HG03097 (cell line): Measurements from ENCODE around the gene RPS21.

Experiments used
- ATAC-seq: cut with Tn5 transposase; IDR thresholded peaks from one replicate; pipeline ENCODE4 v1.9.1; 2021; ENCODE audit not compliant: unreplicated experiment, low FRiP score

Gene RPS21

DNA sequence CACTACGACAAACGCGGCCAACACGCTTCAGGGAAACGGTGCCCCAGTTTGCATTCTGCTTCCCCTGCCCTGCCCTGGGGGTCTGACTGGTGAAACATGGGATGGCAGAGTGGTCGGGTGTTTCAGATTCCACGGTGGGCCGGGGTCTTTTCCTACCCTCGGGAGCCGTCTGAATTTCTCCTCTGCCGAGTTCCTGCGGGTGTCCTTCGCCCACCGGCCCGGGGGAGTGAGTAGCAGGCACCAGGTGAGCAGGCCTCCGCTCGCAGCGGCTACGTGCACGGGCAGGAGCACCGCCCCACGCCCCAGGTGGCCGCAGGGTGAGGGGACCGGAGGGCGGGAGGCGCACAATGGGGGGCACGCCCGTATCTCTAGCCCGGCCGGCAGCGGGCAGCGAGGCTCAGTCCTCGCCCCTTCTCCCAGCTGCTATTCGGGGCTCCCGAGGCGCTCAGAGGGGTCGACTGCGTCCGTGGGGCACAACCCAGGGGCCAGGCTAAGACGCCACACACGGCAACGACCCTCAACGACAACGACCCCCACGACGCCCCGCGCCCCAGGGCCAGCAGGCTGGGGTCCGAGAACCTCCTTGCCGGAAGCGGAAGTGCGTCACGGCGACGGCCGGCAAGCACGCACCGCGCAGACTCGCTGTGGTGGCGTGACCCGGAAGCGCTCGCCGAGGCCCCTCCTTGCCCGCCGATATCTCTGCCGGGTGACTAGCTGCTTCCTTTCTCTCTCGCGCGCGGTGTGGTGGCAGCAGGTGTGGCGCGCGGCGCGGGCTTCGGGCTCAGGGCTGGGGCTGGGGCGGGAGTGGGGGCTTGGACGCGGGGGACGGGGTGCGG is at the start of gene RPS21:
Gene RPS21, plus strand, starts transcription at position 721 of the 836 bp plus-strand sequence. CDS start 236 bp downstream, outside the sequence.
- ATAC-seq, result peak; percentile 71

DNA sequence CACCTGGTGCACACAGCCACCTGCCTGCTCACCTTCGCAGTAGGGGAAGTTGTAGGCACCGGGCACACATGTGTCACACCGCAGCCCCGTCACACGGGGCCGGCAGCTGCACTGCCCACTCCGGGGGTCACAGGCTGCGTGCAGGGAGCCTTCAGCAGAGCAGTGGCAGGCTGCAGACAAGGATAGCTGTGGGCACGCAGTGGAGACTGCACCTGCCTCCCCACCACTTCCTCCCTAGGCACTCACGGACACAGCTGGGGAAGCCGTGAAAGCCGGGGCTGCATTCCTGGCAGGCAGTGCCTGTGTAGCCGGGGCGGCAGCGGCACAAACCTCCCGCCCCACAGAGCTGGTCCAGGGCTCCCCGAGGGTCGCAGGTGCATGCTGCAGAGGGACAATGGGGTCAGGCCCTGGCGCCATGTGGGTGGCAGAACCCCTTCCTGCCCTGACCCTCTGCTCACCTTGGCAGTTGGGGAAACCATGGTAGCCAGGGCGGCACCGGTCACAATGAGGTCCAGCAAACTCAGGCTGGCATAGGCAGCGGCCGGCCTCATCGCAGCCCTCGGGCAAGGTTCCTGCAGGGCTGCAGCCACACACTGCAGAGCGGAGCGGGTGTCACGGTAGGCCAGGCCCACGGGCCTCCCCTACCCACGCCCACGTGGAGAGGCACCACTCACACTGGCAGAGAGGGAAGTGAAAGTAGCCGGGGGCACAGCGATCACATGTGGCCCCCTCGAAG is 49.2 kb upstream of the RPS21 start:
- peak; percentile 43 for ATAC-seq

DNA sequence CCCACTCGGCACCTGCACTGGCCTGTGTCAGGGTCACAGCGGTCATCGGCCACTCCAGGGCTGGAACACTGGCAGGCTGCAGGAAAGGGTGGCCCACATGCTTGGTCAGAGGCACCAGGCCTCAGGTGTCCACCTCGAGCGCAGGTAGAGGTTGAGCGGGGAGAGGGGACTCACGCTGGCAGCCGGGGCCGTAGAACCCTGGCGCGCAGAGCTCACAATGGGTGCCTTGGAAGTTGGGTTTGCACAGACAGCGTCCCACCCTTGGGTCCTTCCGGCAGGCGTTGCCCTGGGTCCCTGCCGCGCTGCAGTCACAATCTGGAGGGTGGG is 48.6 kb upstream of the RPS21 start:
- ATAC-seq, result no peak

DNA sequence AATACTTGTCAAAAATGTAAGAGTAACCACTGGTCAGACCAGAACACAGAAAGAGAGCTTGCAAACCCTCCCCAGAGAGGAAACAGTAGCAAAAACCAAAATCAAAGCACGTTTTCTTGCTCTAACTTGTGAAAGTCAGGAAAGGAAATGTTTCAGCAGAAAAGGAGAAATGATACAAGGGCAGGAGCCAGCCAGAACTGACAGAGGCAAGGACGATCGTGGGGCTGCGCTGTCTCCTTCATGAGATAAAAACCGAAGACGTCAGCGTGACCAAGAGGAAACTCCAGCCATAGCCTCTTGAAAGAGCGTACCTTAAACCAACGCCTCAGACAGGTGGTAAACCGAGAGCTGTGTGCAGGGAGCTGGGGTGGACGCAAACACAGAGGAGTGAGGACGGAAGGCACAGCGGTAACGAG is 47.2 kb upstream of the RPS21 start:
- peak; percentile 66 for ATAC-seq

DNA sequence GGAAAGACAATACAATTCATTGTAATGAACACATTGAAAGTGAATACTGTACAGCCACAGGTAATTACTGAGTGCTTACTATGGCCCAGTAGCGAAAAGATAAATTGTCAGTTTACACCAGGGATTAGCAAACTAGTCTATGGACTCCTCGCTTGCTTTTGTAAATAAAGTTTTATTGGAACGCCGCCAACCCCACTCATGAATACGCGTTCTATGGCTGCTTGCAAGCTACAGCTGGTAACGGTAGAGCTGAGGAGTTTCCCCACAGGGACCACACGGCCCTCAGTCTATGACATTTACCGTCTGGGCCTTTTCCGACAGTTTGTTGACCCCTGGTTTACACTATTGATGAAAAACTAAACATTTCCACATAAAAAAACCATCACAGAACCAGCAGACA is 44.0 kb upstream of the RPS21 start:
- ATAC-seq, result no peak

DNA sequence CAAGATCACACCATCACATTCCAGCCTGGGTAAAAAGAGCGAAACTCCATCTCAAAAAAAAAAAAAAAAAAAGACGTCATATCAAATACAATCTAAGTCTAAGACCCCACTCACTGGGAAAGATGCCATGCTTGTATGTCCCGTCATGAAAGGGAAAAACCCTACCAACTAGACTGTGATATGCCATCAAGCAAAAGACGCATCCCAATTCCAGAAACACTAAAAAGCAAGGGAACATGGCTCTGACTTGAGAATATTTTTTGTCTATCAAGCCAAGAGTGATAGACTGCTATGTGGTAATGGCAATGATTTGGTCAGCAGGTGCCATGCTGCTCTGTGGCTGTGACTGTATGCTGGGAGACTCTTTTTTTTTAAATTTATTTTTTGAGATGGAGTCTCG is 42.8 kb upstream of the RPS21 start:
- no peak for ATAC-seq

DNA sequence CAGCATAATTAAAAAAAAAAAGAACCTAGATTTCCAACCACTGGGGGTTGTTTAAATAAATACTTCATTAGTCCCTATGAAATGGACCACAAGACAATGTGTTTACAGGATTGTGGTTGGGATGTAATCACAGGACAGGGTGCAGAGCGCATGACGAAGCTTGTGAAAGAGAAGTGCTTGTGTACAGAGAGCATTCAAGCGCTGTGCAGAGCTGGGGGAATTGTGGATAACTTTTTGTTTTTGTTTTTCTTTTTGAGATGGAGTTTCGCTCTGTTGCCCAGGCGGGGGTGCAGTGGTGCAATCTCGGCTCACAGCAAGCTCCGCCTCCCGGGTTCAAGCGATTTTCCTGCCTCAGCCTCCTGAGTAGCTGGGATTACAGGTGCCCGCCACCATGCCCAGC is 42.1 kb upstream of the RPS21 start:
- ATAC-seq, result no peak

DNA sequence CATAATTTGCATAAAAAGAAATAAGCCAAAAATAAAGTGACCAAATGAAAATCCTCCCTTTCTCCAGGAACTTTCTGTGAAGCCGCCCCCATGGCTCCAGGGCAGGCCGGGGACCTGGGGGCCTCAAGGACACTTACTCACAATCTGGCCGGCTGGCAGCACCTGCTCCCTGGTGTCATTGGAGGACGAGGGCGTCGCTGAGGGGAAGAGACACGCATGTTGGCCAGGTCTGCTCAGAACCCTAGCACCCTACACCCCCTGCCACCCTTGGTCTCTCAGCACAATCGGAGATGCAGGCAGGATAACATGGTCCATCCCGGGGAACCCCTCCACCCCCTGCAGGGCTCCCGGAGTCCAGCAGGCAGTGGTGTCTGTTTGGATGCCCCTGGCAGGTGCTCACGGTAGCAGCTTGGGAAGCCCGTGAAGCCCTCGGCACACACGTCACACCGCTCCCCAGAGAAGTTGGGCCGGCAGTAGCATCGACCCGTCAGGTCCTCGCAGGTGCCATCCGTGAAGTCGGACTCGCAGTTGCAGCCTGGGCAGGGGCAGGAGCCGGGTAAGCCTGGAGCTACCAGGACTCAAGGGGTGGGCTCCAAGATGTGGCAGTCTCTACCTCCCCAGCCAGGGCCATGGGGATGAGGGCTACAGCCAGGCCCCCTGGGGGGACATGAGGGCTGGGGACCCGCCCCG is 41.1 kb upstream of the RPS21 start:
- ATAC-seq, result no peak

DNA sequence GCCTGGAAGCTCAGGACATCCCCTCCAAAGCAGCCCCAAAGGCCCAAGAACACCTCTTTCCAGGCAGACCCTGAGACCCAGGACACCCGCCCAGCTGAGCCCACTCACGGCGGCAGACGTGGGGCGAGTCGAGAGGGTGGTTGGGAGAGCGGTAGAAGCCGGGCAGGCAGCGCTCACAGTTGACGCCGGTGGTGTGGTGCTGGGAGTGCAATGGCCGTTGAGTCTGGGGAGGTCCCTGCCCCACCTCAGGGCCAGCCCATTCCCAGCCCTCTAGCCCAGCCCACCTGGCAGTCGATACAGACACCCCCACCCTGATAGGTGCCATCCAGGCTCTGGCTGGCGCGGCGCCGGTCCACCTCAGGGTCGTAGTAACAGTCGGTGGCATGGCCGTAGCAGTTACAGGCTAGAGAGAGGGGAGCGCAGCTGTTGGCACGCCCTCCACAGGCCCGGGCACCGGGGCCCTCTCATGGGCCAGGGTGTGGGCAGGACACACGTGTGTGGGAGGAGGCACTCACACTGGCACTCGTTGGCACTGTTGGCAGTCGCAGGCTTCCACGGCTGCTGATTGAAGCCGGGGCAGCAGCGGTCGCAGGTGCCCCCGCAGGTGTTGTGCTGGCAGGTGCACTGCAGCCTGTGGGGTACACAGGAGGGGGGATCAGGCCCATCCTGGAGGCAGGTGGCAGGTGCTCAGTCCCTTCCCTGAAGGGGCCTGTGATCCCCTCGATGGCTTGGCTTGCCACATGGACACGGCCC is 40.3 kb upstream of the RPS21 start:
- ATAC-seq, result no peak

DNA sequence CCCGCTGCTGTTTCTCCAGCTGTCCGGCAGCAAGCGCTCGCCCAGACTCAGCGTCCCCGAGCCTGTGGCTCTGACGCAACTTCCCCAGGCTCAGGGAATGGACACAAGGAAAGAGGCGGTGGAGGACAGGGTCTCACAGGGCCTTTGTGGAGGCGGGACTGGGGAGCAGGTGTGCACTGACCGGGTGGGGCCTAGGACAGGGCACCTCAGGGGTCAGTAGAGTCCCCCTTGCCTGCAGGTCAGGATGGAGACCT is 39.8 kb upstream of the RPS21 start:
- ATAC-seq, result no peak

DNA sequence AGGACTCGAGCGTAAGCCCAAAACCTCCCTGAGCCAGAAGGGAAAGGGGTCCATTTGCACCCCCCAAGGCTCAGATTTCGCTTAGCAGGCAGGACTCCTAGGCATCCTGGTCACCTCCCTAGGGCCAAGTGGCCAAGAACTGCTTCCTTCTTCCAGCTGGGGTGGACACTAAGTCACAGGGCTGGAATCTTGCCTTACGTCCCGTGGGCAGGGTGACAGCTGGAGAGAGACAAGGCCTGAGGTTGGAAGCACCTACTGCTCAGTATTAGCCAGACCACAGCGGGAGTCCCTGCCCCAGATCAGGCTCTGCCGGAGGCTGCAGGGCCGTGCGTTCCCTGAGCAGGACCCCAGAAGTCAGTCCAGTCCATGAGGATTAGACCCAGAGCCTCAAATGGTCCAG is 39.5 kb upstream of the RPS21 start:
- no peak for ATAC-seq

DNA sequence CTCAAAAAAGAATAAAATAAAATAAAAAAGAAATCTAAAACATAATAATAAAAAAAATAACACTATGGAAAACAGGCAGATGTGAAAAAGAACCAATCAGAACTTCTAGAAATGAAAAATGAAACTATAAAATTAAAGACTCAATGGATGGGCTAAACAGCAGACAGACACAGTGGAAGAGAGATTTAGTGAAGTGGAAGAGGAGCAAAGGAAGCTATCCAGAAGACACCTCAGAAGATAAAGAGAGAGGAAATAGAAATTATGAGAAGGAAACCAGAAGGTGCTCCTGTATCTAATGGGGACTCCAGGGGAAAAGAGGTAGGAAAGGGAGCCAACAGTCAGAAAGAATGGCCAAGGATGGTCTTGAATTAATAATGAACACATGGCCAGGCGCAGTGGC is 38.3 kb upstream of the RPS21 start:
- ATAC-seq, result no peak

DNA sequence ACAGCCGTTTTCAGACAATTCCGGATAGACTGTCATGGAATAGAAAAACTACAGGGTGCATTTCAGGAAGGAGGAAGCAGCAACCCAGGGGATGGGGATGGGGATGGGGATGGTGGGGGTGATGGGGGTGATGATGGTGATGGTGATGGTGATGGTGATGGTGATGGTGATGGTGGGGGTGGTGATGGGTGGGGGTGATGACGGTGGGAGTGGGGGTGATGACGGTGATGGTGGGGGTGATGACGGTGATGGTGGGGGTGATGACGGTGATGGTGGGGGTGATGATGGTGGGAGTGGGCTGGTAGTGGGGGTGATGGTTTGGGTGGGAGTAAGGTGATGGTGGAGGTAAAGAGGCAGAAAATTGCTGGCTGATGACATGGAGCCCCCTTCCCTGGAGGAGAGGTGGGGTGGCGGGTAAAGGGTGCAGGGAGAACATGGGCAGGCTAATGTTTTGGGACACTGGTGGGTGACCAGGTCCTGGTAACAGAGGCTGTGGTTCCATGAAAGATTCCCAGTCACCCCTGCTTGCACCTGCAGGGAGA is 37.3 kb upstream of the RPS21 start:
- no peak for ATAC-seq

DNA sequence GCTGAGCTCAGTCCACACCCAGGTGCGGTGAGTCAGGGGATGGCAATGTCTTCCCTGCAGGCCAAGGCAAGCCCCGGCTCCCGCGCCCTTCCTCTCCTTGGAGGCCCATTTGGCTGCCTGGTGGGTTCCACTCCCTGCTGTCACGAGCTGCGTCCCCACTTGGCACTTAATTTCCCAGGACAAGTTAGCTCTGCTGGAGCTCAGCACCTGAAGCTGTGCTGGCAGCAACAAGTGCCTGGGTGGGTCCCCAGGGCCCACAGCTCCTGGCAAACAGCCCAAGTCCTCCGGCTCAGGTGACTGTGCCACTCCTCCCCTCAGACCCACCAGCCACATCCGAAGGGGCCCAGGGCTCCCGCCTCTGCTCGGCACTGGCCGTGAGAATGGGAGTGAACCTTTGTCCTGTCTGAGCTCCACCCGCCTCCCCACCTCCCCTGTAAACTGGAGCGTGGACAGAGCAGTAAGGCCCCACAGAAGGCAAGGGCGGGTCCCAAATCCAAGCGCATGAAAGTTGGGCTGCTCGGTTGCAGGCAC is 36.7 kb upstream of the RPS21 start:
- ATAC-seq, result no peak

DNA sequence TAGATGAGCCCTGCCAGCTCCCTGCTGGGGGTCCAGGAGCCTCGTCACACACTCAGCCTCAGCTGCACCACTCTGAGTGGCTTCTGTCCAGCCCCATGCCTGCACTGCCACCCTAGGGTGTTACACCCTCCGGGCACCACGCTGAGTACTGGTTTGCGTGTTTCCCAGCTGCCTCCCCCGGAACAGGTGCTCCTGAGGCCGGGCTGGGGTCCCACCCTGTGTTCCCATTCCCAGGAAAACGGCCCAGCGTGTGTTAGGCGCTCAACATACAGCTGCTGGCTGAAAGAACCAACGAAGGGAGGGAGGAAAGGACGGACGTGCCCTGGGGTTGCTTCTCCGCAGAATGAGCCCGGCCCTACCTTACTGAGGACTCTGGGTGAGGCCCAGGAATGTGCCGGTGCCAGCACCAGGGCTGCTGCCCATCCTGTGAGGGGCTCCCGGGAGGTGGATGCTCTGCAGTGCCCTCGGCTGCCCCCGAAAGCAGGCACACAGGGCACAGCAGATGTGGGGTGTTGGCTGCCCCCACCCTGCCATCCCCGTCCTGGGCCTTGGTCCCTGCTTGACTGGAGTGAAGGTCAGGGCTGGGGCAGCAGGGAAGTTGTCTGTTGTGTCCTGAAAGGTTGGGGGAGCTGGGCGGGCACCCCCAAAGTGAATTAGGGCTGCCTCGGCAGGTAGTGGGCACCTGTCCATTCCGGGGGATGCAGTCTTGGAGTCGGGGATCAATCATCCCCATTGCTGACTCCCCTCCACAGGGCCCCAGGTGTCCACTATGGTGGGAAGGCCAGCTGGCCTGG is 36.1 kb upstream of the RPS21 start:
- no peak for ATAC-seq

DNA sequence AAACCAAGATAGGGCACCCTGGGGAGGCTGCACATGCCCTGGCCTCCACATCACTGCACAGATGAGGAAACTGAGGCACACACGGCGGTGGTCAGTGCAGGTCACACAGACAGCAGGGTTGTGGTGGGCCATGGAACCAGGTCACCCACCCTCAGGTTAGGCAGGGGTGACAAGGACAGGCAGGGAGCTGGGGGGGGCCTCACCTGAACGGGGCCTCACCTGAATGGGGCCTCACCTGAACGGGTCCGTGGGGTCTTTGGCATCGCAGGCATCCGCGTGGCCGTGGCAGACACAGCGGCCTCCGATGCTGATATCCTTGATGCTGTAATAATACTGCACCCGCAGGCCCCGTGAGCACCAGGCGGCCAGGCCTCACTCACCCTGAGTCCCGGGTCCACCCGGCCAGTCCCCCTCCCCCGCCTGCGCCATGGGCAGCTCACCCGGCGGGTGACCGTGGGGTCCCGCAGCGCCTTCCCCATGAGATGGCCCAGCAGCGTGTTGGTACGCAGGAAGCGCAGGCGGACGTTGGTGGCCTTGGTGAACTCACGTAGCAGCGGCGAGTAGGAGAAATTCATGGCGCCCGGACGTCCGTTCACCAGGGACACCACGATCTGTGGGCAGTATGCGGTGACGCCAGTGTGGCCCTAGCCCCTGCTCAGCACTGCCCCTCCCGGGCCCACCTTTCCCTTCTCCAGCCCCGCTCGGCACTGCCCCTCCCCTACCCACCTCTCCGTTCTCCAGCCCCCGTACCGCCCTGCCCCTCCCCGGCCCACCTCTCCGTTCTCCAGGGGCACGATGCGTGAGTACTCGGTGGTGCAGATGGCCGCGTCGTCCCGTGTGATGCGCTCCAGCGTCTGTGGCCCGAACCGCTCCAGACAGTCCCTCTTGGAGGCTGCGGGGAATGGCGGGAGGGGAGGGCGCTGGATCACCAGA is 35.2 kb upstream of the RPS21 start:
- no peak for ATAC-seq

DNA sequence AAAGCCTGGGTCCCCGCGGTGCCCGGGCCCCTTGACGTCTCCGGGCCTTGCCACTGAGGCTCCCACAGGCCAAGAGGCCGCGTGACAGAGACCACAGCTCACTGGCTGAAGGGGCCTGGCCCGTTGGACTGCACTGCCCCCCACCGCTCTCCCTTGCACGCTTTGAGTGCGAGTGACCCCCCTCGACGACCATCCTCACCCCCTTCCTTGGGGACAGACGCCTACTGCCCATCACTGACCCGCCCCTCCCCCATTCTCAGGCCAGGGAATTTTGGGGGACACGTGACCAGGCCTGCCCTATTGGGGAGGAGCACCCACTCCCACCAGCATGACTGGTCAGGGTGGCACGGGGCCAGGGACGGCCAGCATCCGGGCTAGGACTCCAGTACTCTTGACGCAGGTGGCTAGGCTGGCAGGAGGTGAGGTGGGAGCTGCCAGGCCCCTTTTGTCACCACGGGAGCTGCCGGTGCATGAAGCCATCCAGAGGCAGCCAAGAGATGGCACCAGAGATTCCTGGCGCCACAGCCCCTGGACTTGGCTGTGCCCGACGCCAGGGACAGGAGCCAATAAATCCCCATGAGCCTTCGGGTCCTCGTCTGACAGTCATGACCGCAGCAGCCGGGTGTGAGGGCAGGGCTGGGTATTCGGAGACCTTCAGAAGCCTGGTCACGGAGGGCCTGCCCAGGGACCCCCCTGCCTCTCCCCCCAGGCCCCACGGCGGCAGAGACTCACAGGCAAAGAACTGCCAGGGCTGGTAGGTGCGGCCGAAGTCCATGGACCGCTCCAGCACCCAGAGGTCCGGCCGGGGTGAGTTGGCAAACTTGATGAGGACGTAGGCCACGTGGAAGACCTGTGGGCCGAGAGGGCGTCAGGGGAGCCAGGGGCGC is 34.3 kb upstream of the RPS21 start:
- no peak for ATAC-seq
